NCI-H2227 treated with DMSO at 0.1 percent for 48 hours (cell line): ENCODE measurements around the gene CDRT4.

Source experiments
- DNase-seq: peaks from one replicate; lab custom pipeline; 2025; lab: John Stamatoyannopoulos, UW

CDRT4 gene

DNA sequence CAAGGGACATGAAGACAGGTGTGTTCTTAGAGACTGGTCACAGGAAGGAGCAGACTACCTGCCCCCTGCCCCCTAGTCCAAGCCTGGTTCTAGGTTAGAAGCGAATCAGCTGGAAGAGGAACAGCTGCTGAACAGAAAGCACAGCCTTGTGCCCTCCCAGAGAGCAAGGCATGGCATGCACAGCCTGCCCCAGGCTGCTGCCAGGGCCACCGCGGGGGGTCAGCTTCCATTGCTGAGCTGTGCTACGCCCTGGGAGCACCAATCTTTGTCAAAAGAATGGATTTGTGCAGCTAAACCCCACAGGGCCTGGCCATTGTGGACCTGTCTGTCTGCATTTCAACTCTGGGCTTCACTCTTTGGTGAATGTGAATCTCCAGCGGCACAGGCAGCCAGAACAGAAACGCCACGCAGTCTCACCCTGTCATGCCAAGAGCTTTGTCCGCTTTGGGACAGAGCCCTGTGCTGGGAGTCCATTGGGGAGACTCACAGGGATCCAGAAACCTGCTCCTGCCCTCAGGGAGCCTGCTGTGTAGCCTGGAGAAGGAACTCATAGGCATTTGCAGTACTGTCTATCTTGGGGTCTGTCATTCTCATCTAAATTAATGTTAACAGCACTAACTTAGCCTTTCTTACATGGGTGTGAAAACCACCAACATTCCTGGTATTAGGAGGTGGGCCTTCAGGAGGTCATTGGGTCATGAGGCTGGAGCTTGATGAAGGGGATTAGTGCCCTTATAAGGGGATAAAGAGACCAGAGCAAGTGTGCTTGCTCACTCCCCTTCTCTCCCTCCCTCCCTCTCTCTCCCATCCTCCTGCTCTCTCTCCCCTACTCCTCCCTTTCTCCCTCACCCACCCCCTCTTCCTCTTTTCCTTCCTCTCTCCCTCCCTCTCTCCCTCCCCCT, 25.6 kb upstream of the CDRT4 start:
- DNase-seq, result no peak

DNA sequence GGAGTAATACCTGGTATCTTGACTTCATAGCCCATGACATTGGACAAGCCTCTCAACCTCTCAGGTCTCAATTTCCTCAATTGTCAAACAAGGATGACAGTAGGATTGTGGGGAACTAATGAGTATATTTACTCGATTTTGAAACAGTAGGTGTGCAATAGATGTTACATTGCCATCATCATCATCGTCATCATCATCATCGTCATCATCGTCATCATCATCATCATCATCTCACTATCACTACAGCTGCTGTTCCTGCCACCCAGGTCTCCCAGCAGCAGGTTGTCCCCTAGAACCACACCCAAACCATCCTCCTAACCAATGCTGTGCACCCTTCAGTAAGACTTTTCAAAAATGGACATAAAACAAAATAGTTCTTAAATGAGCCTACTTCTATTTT, 24.8 kb upstream of the CDRT4 start:
- no peak for DNase-seq

DNA sequence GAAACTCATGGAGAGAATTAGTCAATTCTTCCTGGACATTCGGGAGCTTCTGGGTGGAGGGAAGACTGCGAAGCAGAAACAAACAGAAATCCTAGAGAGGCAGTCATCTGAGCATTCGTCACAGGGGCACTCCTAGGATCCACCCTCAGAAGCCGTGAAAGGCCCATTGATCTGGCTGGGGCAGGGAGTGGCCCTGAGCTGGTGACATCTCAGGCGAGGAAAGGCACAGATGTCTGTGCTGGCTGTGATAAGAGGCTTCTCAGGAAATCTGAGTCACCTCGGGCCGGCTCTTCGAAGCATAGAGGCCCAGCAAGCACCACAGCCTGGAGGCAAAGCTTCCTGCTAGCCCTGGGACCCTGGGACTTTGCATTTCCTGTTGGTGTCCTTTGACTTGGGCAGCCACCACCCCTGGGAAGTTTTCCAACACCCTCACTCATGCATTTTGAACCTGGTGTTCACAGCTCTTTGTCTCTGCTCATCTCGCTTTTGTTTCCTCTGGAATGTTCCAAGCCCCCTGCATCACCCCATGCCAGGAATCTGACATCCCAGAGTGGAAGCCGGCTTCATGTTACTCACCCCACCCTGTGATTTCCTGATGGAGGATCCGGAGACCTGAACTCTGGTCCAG, 23.3 kb upstream of the CDRT4 start:
- no peak for DNase-seq

- no peak for DNase-seq
Observed at GRCh38 chr17:15488557-15488956, 21.1 kb upstream of the CDRT4 start.

DNA sequence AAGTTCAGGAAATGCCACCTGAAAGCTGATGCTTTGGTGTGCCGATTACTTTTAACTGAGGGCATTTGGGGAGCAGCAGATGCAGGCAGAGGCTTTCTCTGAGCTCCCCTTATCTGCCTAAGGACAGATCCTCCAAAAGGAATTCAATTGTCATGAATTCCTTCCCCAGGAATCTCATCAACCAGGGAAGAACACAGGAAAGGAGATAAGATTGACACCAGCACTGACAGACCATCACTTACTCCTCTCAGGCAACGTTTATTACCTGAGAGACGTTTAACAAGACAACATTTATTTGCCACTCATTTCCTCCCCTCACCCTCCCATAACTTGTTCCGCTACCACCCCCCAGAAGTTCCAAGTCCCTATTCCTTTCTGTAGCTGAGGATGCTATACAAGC, 17.6 kb upstream of the CDRT4 start:
- no peak for DNase-seq

- DNase-seq, result no peak
Observed at GRCh38 chr17:15483431-15483830, 16.0 kb upstream of the CDRT4 start.

GRCh38 chr17:15482476-15482875, 15.1 kb upstream of the CDRT4 start:
- no peak for DNase-seq

DNA sequence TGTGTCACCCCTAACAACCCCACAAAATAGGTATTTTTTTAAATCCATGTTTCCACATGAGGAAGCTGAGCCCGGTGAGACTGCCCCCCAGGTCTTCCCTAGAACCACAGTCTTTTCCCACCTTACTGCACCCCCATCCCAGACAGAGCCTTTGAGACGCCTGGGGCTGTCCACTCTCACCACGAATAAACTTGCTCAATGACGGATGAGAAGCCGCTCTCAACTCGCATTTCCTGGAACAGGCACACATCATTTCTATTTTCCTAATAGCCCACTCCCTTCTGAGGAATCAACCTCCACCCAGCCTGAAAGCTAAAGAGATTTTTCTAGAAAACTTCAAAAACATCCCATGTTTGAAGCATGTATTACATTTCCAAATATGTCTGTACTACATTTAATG, 14.1 kb upstream of the CDRT4 start:
- no peak for DNase-seq

- DNase-seq, result no peak
Observed at GRCh38 chr17:15480204-15480603, 12.8 kb upstream of the CDRT4 start.

- no peak for DNase-seq
Observed at GRCh38 chr17:15479703-15480102, 12.3 kb upstream of the CDRT4 start.

DNA sequence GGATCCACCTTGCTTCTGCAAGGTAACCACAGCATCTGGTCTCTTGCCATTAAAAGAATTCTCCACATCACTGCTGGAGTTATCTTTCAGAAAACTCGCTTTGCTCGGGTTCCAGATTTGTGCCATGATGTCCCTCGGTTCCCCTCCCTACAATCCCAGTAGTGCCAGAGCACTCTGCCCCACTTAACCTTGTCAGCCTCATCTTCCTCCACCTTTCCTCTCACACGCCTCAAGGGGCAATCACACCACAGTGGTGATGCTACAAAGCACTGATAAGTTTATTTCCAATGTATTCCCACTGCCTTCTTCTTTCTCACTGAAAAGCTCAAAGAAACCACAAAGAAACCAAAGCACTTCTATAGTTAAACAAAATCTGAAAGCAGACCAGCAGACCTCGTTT, 11.4 kb upstream of the CDRT4 start:
- DNase-seq, result no peak

DNA sequence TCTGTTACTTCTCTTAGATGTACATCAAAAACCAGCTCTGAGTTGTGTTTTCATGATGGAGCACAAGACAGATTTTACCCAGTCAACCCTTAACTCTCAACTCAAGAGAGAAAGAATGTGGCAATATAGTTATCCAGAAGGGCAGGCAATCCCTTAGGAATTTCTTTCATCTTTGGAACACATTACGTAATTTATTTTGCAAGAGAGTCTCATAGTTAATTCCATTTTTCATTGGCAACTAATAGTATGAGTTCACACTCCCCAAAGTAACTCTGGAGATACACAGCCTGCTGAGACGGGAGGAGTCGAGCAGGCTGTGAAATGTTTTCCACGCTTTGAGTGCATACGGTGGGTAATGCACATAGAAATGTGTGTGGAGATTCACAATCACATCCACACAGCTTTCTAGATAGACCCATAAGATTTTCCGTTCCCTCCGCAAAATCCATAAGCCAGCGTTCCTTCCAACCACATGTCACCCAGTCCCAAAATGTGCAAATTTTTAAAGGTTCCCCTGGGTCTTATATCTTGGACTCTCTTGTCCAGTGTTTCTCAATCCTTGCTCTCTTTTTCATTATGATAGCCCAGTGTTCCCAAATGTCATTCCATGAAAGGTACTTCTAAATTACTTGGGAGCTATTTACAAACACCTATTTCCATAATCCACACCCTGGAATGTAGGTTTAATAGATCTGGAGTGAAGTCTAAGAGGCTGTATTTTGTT, 8.4 kb upstream of the CDRT4 start:
- DNase-seq, result no peak

GRCh38 chr17:15472891-15473290, 5.5 kb upstream of the CDRT4 start:
- no peak for DNase-seq

DNA sequence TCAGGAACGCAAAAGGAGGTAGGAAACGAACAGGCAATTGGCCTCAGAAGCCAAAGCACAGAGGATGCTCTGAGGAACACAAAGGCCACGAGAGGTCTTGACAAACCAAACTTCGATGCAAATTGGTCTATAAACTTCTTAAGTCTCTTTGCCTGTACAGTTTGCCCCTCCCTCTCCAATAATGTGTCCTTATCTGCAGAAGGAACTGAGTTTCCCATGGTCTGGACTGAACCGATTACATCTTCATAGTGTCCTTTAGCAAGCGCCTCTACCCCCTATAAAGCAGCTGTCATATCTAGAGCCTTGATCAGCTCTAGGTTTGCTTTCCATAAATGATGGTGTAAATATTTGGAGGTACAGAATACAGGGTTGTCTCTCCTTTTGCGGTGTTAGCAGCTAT, 3.1 kb upstream of the CDRT4 start:
- no peak for DNase-seq

GRCh38 chr17:15469260-15469659, 1.8 kb upstream of the CDRT4 start:
- no peak for DNase-seq

GRCh38 chr17:15468126-15468525, 705 bp upstream of the CDRT4 start:
- DNase-seq, result no peak

DNA sequence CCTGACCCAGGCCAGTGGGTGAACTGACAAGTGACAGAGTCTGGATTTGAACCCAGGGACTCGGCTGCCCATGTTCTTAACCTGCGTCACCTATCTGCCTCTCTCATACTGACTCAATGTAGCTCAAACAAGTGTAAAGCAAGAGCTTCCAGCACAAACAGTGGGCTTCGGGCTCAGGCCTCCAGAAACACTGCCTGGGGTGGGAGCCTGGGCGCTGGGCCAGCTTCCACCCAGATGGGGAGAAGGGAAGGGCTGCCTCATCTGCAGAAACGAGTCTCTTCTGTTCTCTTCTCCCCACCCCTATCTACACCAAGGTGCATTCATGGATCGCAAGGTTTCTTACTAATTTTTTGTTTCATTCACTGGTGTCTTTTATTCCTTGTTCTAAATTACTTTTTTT, 1.3 kb downstream of the CDRT4 start:
- no peak for DNase-seq

- DNase-seq, result no peak
Observed at GRCh38 chr17:15465045-15465701, 2.2 kb downstream of the CDRT4 start.

DNA sequence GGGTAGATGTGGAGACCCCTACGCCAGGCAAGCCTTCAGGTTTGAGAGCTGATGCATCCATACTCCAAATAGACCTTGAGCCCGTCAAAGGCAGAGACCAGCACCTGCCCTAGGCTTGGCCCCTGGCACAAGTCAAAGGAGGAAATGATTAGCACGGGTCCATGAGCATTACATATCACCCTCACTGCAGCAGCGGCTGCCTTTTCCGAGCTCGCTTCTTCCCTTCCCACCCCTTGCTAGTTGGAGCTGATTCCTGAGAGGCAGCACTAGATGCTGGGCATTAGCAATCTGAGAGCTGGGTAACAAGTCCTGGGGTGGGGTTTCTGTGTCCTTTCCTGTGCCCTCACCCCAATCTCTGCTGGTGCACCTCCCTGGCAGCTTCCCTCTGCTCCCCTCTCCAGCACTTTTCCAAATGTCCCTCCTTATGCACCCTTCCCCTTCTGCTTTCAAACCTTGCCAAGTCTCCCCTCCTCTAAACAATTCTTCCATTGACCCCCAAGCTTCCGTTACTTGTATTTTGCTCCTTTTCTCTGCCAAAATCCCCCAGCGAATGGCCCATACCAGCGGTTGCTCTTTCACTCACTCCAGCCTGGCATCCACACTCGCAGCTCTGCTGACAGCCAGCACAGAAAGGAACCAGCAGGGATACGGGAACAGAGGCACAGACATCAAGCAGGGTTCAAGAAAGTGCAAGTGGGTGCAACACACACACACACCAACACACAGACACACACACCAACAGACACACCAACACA, 3.0 kb downstream of the CDRT4 start:
- no peak for DNase-seq

DNA sequence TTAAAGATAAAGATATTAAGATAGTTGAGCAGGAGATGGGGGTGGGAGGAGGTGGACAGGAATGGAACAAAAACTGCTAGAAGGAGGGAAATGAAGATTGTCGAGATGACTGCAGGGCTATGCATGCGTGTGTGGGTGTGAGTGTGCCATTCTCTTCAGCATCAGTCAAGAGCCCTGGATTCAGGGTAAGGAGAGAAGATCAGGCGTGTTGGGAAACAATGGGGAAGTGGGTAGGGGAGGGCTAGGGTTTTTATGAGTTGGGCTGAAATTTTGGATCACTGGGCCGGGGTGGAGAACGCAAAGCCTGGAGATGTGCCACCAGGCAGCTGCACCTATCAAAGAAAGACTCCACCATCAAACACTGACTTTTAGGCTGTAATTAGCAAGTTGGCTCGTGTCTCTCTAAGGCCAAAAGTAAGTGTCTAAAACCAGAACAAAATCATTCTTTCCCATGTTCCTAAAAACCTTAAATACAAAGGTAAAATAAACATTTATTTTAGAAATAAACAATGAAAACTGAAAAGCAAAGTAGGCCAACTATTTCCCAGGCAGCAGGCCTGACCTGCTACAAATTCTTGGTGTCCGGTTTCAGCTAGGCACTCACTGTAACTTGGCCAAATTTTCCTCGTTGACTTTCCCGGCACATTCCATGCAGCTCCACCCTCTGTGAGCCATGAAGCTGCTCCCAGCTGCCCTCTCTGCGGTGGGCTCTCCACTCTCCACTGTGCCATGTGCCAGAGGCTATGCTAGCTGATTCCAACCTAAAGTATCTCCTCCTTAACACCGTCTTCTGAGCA, 4.2 kb downstream of the CDRT4 start:
- DNase-seq, result no peak

GRCh38 chr17:15457723-15458094, 9.7 kb downstream of the CDRT4 start:
- no peak for DNase-seq
